Measurements from ENCODE around the gene SOX6. TPM values are rescaled to one million over a fixed set of nuclear protein-coding genes. Genes with fewer than 3 reads are reported as not detected.

SOX6 gene
- polyA plus RNA-seq, 3 donors = not detected

GRCh38 chr11:16013649-16014275, 342.6 kb downstream of the SOX6 start:
- Mint-ChIP-seq H3K36me3 (no peaks in the 10 kb centered on the region), H3K4me1 (peaks cover 3% of the 10 kb centered on the region), H3K4me3 (no peak overlapping the region), H3K27ac (no peak overlapping the region), H3K9me3 (no peaks in the 10 kb centered on the region), H3K27me3 (ENCODE audit: low read depth in 3 of 3) (peaks cover 0 to 3% (median 1%) of the 10 kb centered on the region in 3 donors)
- Histone ChIP-seq H4K20me1 (ENCODE audit: insufficient read depth, low read length) (no peaks in the 10 kb centered on the region), H3K79me2 (ENCODE audit: insufficient read depth, low read length) (no peaks in the 10 kb centered on the region), H3K27me3 (ENCODE audit: control insufficient read depth in 2 of 2, insufficient read depth in 2 of 2, low read length in 2 of 2) (no peaks in the 10 kb centered on the region), H3K27ac (ENCODE audit: low read depth in 1 of 2, low read length in 2 of 2) (no peak overlapping the region), H3K36me3 (replicated peaks in 1 of 2; ENCODE audit: control insufficient read depth in 1 of 2, insufficient read depth in 2 of 2, low read length in 2 of 2) (no peaks in the 10 kb centered on the region), H3K9ac (ENCODE audit: insufficient read depth, low read length, poor library complexity, severe bottlenecking) (no peak overlapping the region), H2AFZ (ENCODE audit: insufficient read depth, low read depth, low read length, poor library complexity, severe bottlenecking) (no peak overlapping the region), H3K9me3 (replicated peaks in 1 of 2; ENCODE audit: control insufficient read depth in 1 of 2, insufficient read depth in 1 of 2, low read length in 2 of 2) (no peaks in the 10 kb centered on the region), H3K4me2 (replicated peaks; ENCODE audit: extremely low read depth, low read length, poor library complexity, severe bottlenecking) (no peak overlapping the region), H3K4me3 (replicated peaks in 1 of 3; ENCODE audit: low read depth in 2 of 3, low read length in 3 of 3) (no peak overlapping the region), H3K4me1 (ENCODE audit: control insufficient read depth in 1 of 2, insufficient read depth in 2 of 2, low read length in 2 of 2) (no peaks in the 10 kb centered on the region)
- no peak for TF ChIP-seq CTCF (IDR thresholded peaks at IDR 0.05)
- 86% methylated on average over 1 of the region's 3 CpGs for WGBS (ENCODE audit: insufficient coverage)
- intact Hi-C loops (cut with micrococcal nuclease) = no loop called here
- DNase-seq = no peak

GRCh38 chr11:16013242-16013641, 343.1 kb downstream of the SOX6 start:
- no peak for DNase-seq
- H3K79me2 ChIP-seq (ENCODE audit: insufficient read depth, low read length) = no peaks in the 10 kb centered on the region
- no peak overlapping the region for H3K4me2 ChIP-seq (replicated peaks; ENCODE audit: extremely low read depth, low read length, poor library complexity, severe bottlenecking)
- no peak overlapping the region for H2AFZ ChIP-seq (ENCODE audit: insufficient read depth, low read depth, low read length, poor library complexity, severe bottlenecking)
- H3K27ac Mint-ChIP-seq = no peak overlapping the region
- H3K4me3 ChIP-seq (replicated peaks in 1 of 3; ENCODE audit: low read depth in 2 of 3, low read length in 3 of 3) = no peak overlapping the region
- WGBS (ENCODE audit: insufficient coverage) = 67% methylated on average over 1 of the region's 3 CpGs
- peaks cover 3% of the 10 kb centered on the region for H3K4me1 Mint-ChIP-seq
- H3K36me3 ChIP-seq (replicated peaks in 1 of 2; ENCODE audit: control insufficient read depth in 1 of 2, insufficient read depth in 2 of 2, low read length in 2 of 2) = no peaks in the 10 kb centered on the region
- H3K27me3 ChIP-seq (ENCODE audit: control insufficient read depth in 2 of 2, insufficient read depth in 2 of 2, low read length in 2 of 2) = no peaks in the 10 kb centered on the region
- no peak overlapping the region for H3K4me3 Mint-ChIP-seq
- no peak overlapping the region for H3K27ac ChIP-seq (ENCODE audit: low read depth in 1 of 2, low read length in 2 of 2)
- H3K9ac ChIP-seq (ENCODE audit: insufficient read depth, low read length, poor library complexity, severe bottlenecking) = no peak overlapping the region
- no peaks in the 10 kb centered on the region for H4K20me1 ChIP-seq (ENCODE audit: insufficient read depth, low read length)
- intact Hi-C loops (cut with micrococcal nuclease) = no loop called here
- no peaks in the 10 kb centered on the region for H3K9me3 ChIP-seq (replicated peaks in 1 of 2; ENCODE audit: control insufficient read depth in 1 of 2, insufficient read depth in 1 of 2, low read length in 2 of 2)
- H3K9me3 Mint-ChIP-seq = no peaks in the 10 kb centered on the region
- peaks cover 0 to 3% (median 1%) of the 10 kb centered on the region in 3 donors for H3K27me3 Mint-ChIP-seq (ENCODE audit: low read depth in 3 of 3)
- no peaks in the 10 kb centered on the region for H3K36me3 Mint-ChIP-seq
- TF ChIP-seq CTCF (IDR thresholded peaks at IDR 0.05) = no peak
- no peaks in the 10 kb centered on the region for H3K4me1 ChIP-seq (ENCODE audit: control insufficient read depth in 1 of 2, insufficient read depth in 2 of 2, low read length in 2 of 2)
